Measurements from ENCODE around the gene DYTN. TPM values are rescaled to one million over a fixed set of nuclear protein-coding genes. Genes with fewer than 3 reads are reported as not detected.

Gene DYTN
- total RNA-seq, 2 donors from 2014 or later, result not detected

- intact Hi-C loops (cut with DNase I), result no loop called here
- no peak for DNase-seq (ENCODE audit: low spot score)
Observed at GRCh38 chr2:206701952-206702605, 16.1 kb downstream of the DYTN start.

DNA sequence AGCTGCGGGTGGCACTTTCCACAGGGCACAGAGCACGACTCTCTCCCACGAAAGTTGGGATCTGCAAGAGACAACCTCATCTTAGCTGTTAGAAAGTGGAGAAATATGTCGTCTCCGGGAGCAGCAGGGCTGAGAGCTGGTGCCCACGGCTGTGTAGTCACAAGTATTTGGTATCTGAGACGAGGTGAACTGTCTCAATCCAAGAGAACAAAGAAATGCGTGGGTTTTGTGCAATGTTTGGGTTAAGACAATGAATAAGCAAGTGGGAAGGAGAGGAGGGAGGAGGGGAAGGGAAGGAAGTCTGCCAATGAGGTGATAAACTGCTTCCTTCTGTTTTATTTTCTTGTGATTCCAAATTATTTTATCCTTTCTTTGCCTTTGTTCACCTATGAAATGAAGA, 18.0 kb downstream of the DYTN start:
- intact Hi-C loops (cut with DNase I), result no loop called here
- DNase-seq (ENCODE audit: low spot score), result no peak

GRCh38 chr2:206698811-206699210, 19.4 kb downstream of the DYTN start:
- intact Hi-C loops (cut with DNase I), result loop anchor here (5.0 to 10.0 kb wide), 3 partner anchors 86 to 1163 kb away; no protein-coding TSS in a partner anchor
- no peak for DNase-seq (ENCODE audit: low spot score)

GRCh38 chr2:206696910-206697309, 21.3 kb downstream of the DYTN start:
- no peak for DNase-seq (ENCODE audit: low spot score)
- intact Hi-C loops (cut with DNase I), result loop anchor here (5.0 to 10.0 kb wide), 3 partner anchors 88 to 1165 kb away; no protein-coding TSS in a partner anchor

DNA sequence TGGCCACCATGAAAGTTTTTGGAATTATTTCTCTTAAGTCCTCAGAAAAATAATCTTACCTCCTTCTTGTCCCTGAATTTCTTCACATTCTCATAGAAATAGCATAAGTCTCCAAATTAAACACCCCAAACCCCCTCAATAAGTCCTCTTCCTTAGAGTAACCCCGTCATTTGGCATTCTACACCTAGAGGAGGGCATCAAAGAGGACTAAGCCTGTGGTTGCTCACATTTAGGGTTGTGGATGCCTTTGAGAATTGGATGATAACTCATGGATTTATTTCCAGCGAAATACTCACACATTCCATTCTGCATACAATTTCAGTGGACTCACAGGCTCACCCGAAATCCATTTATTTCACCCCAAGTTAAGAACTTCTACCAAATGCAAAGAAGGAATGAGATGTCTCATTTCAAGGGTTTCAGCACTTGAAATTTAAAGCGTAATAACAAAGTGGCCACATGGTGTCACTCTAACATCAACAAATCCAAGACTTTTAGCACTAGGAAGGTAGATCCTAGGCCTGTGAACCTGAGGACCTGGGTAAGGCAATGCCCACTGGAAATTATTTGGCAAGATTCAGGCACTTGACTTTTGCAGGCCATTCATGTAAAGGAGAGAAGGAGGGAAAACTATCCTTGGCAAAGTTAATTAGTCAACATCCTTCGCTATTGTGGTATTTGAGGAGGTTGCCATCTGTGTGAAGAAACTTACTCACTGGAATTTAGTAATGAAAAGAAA, 24.6 kb downstream of the DYTN start:
- intact Hi-C loops (cut with DNase I), result loop anchor here (10.0 kb wide), 2 partner anchors 91 to 781 kb away; no protein-coding TSS in a partner anchor
- DNase-seq (ENCODE audit: low spot score), result no peak

GRCh38 chr2:206692971-206693370, 25.2 kb downstream of the DYTN start:
- DNase-seq (ENCODE audit: low spot score), result no peak

DNA sequence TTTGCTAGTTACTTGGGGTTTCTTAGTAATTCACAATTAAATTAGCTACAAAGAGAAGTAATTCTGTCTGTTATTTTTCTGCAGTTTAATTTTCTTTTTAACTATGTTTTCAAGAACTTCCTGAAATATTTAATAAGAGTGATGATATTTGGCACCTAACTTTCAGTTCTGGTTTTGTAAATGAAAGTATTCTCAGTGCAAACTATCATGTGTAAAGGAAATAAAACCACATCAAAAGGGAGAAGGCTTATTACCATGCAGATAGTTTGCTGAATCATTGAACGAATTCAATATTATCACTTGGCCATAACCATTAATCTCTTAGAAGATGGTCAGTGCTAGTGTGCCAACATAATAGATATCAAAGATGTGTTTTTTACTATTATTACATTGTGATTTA, 29.2 kb downstream of the DYTN start:
- intact Hi-C loops (cut with DNase I), result no loop called here
- DNase-seq (ENCODE audit: low spot score), result no peak

More at GRCh38 chr2:206692971-206693370, 25.2 kb downstream of the DYTN start:
- intact Hi-C loops (cut with DNase I), result loop anchor here (10.0 kb wide), 2 partner anchors 92 to 782 kb away; no protein-coding TSS in a partner anchor

DNA sequence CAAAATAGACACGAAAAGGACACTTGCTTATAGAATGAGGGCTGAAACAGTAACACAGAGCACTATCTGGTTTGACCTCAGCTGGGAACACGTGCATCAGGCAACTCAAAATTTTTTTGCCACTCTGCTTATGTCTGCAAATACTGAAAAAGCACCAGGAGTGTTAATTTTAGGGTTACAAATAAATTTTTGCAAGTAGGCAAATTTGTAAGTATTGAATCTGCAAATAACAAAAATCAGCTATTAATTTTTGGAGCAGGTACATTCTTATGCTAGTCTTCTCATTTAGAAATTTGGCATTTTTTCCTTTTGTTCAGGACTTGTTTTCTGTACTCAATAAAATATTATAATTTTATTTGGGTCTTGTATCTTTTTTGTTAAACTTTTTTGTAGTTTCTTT, 29.7 kb downstream of the DYTN start:
- no peak for DNase-seq (ENCODE audit: low spot score)
- intact Hi-C loops (cut with DNase I), result no loop called here

DNA sequence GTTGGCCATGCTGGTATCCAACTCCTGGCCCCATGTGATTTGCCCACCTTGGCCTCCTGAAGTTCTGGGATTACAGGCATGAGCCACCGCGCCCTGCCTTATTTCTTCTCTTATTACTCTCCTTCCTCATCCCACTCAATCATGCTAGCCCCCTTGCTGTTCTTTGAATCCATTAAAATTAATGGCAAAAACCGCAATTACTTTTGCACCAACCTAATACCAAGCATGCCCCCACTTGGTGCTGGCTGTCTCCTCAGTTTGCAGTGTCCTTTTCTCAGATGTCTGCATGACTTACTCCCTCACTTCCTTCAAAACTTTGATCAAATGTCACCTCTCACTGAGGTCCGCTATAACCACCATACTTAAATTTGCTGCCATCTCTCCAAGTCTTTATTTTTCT, 34.6 kb downstream of the DYTN start:
- DNase-seq (ENCODE audit: low spot score), result no peak
- intact Hi-C loops (cut with DNase I), result no loop called here

DNA sequence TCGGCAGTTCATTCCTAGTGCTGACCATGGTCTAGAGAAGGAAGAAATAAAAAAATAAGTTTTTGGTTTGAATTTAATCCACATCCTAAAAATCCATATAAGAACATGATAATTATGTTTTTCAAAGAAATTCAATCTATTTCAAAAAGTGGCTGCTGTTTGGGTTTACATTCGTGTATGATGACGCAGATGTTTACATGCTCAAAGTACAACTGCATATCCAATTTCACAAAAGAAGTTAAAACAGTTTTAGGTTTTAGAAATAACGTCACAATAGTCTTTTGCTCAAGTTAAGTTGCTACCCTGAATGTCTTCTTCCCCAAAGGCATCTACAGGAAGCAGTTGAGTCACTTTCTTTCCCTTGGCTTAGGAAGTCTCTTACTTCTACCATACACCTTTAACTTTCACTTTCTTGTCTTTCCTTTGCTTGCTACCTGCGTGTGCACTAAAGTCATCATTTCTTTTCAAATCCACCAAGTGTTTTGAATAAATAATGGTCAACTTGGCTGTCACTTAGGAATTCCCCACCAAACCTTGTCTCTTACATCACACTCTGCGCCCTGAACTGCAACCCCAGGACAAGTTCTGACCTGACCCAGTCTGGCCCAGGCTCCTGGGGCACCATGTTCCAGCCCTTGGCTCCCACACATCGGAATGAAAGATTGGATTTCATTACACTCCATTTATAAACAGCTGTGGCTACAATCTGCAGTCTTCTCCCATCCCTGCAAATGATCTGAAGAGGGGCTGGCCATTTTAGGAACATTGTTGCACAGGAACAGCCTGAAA, 47.5 kb downstream of the DYTN start:
- no peak for DNase-seq (ENCODE audit: low spot score)
- intact Hi-C loops (cut with DNase I), result no loop called here

GRCh38 chr2:206665251-206665650, 52.9 kb downstream of the DYTN start:
- intact Hi-C loops (cut with DNase I), result no loop called here
- no peak for DNase-seq (ENCODE audit: low spot score)

GRCh38 chr2:206657087-206657486, 61.1 kb downstream of the DYTN start:
- intact Hi-C loops (cut with DNase I), result no loop called here
- no peak for DNase-seq (ENCODE audit: low spot score)

DNA sequence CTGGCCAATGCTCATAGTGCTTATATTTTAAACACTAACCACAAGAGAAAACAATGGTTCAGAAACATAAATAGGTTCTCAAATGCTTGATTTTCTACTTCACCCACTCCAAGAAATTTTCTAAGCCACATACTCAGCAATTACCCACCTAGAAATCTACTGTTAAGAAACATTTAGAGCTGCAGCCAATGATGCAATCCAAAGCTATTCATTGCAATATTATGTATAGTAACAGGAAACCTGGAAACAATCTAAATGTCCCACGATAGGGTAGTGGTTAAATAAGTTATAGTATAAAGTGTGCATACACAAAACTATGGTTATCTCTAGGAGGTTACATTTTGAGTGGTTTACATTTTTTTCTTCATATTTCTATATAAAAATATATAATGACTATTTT, 70.2 kb downstream of the DYTN start:
- DNase-seq (ENCODE audit: low spot score), result no peak
- intact Hi-C loops (cut with DNase I), result no loop called here

DNA sequence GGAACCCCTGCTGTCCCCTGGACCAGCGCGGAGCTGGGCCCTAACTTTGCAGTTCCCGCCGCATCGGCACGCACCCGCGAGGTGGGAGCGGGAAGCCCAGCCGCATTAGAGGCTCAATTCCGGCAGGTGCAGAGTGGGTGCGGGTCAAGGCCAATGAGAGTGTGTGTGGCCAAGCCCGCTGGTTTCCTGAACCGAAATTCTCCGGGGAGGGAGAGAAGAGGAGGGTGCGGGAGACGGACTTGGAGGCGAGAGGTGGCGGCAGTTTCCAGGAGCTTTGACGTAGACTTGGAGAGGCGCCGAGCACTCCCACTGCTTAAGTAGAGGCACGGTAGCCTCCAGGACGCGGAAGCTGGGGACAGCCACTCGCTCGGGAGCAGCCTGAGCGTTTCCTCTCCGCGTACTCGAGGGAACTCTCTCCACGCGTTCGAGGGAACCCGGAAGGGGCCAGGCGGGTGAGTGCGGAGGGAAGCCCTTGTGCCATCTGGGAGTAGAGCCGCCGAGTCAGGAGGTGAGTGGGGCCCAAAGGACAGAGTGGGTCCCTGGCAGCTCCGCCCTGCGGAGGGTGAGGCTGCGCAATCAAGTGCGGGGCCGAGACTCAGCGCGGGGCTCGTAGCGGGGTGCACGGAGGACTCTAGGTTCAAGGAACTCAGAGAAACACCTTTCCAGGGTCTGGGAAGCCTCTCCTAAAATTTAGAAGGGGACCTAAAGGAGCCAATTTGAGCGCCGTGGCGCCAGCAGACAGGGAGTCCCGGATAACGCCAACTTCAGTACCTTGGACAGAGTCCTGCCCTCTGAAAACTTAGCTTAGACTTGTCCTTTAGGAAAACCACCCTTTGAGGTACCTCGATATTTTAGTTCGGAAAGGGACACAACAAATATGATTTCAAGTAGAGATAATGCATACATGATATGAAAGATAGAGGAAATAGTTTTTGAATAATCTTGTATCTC, 75.8 kb downstream of the DYTN start, which contains the start of gene FAM237A:
Gene FAM237A, plus strand, starts transcription at position 413 of the 951 bp plus-strand sequence. CDS start 1,750 bp downstream, outside the sequence.
- no peak for DNase-seq (ENCODE audit: low spot score)
- intact Hi-C loops (cut with DNase I), result no loop called here

GRCh38 chr2:206641226-206641625, 77.0 kb downstream of the DYTN start:
- DNase-seq (ENCODE audit: low spot score), result no peak
- intact Hi-C loops (cut with DNase I), result no loop called here

DNA sequence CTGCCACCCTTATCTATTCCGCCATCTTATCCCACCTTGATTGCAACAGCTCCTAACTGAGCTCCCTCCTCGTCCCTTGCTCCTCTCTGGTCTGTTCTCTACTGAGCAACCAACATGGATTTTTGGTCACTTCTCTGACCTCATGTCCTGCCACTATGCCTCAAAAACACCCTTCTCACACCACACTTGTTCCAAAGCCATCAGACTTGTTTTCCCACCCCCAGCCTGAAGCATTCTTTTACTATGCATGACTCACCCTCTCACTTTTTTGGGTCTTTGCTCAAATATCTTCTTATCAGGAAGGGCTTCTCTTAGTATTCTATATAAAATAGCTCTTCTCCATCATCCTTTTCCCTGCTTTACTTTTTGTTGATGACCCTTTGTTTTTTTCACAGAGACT, 78.6 kb downstream of the DYTN start:
- intact Hi-C loops (cut with DNase I), result no loop called here
- no peak for DNase-seq (ENCODE audit: low spot score)

GRCh38 chr2:206635015-206635414, 83.2 kb downstream of the DYTN start:
- intact Hi-C loops (cut with DNase I), result no loop called here
- no peak for DNase-seq (ENCODE audit: low spot score)

GRCh38 chr2:206631340-206631739, 86.9 kb downstream of the DYTN start:
- DNase-seq (ENCODE audit: low spot score), result no peak
- intact Hi-C loops (cut with DNase I), result no loop called here

DNA sequence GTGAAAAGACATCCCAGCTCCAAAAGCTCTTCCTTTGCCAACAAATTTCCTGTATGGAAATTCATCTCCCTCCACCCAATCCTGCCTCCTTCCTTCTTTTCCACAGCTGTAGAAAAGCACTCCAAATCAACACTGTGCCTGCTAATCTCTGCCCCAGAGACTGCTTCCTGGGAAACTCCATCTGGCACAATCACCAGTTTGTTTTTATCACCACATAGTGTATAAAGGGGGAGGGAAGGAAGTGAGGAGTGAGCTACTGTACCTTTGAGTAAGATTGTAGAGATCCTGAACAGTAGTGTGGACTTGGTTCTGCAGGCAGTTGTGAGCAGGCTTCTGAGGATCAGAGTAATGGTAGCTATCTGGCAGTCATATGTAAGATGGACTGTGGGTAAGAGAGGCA, 90.6 kb downstream of the DYTN start:
- intact Hi-C loops (cut with DNase I), result no loop called here
- no peak for DNase-seq (ENCODE audit: low spot score)
